Vagina (tissue), 2 donors: Measurements from ENCODE around the gene TBC1D22A. TPM values are rescaled to one million over a fixed set of nuclear protein-coding genes. Genes with fewer than 3 reads are reported as not detected.

Experiments
- DNase-seq, 2 donors: peaks; one replicate each; pipeline ENCODE4 v3.0.0-alpha.2; 2017; ENCODE audit errors: extremely low spot score in 2 of 2
- H3K27ac ChIP-seq: fragments of 200-600 bp; sonication (generic); one replicate; pipeline ENCODE4 v1.5.1; 2019
- H3K27me3 ChIP-seq: fragments of 200-600 bp; sonication (generic); one replicate; pipeline ENCODE4 v1.5.1; 2019
- H3K36me3 ChIP-seq, 2 donors: fragments of 200-600 bp; sonication (generic); one replicate each; pipeline ENCODE4 v1.5.1; 2017 to 2019
- H3K4me1 ChIP-seq: fragments of 200-600 bp; sonication (generic); one replicate; pipeline ENCODE4 v1.5.1; 2019
- H3K4me3 ChIP-seq, 2 donors: fragments of 200-600 bp; sonication (generic); 1 replicate in 1 of 2; 2 replicates in 1 of 2; pipeline ENCODE4 v1.5.1; 2016 to 2019
- H3K9me3 ChIP-seq: fragments of 200-600 bp; sonication (generic); one replicate; pipeline ENCODE4 v1.5.1; 2019
- CTCF ChIP-seq, 3 experiments: fragments of 450-650 bp in 2 of 3; fragments of 200-600 bp in 1 of 3; sonication (generic) in 1 of 3; IDR thresholded peaks; one replicate each; pipeline ENCODE4 v1.5.1; 2017 to 2019; ENCODE audit warnings: antibody characterized with exemption in 3 of 3, mild to moderate bottlenecking in 2 of 3, moderate library complexity in 2 of 3
- POLR2A ChIP-seq, 2 donors: fragments of 450-650 bp; IDR thresholded peaks; one replicate each; pipeline ENCODE4 v1.6.1; 2017; ENCODE audit warnings: antibody characterized with exemption in 2 of 2, mild to moderate bottlenecking in 2 of 2, moderate library complexity in 2 of 2
- POLR2AphosphoS5 ChIP-seq, 2 donors: sonication (generic); formaldehyde crosslinking; IDR thresholded peaks; one replicate each; pipeline ENCODE4 v1.9.0; 2017; ENCODE audit warnings: antibody characterized with exemption in 2 of 2, mild to moderate bottlenecking in 2 of 2, low read depth in 1 of 2; ENCODE audit not compliant: insufficient read depth in 1 of 2
- intact Hi-C: fragments of 100-400 bp; cut with DNase I; formaldehyde crosslinking; loops from one replicate; pipeline ENCODE4 v1.15.1; 2023
- total RNA-seq: library from RNA; depleted of rRNA; stranded (reverse); fragments of >200 nt; gene quantifications from one replicate; pipeline ENCODE4 v1.2.3, GENCODE V29; 2016

TBC1D22A gene
- total RNA-seq, 1 donor from 2014 or later, result 38.3 TPM

- Histone ChIP-seq H3K4me3 (no peak overlapping the region), H3K9me3 (no peaks in the 10 kb centered on the region), H3K4me1 (peaks cover 9% of the 10 kb centered on the region), H3K27me3 (no peaks in the 10 kb centered on the region), H3K36me3 (no peaks in the 10 kb centered on the region), H3K27ac (no peak overlapping the region)
- intact Hi-C loops, result no loop called here
- no peak for DNase-seq
- TF ChIP-seq CTCF (IDR thresholded peaks at IDR 0.05), result no peak
- TF ChIP-seq POLR2AphosphoS5 (IDR thresholded peaks at IDR 0.05; ENCODE audit: insufficient read depth in 1 of 2, low read depth in 1 of 2), result no peak
- no peak for TF ChIP-seq POLR2A (IDR thresholded peaks at IDR 0.05)
Observed at GRCh38 chr22:46890819-46891218, 128.4 kb downstream of the TBC1D22A start.

GRCh38 chr22:46891382-46891951 is 129.0 kb downstream of the TBC1D22A start:
- DNase-seq, result no peak

GRCh38 chr22:46892866-46893265 is 130.4 kb downstream of the TBC1D22A start:
- DNase-seq, result no peak
- Histone ChIP-seq H3K4me3 (no peak overlapping the region), H3K9me3 (no peaks in the 10 kb centered on the region), H3K4me1 (peaks cover 9% of the 10 kb centered on the region), H3K27ac (no peak overlapping the region), H3K27me3 (no peaks in the 10 kb centered on the region), H3K36me3 (no peaks in the 10 kb centered on the region)
- TF ChIP-seq POLR2AphosphoS5 (IDR thresholded peaks at IDR 0.05; ENCODE audit: insufficient read depth in 1 of 2, low read depth in 1 of 2), result no peak
- TF ChIP-seq POLR2A (IDR thresholded peaks at IDR 0.05), result no peak
- intact Hi-C loops, result no loop called here

More at GRCh38 chr22:46891382-46891951, 129.0 kb downstream of the TBC1D22A start:
- no peak overlapping the region for H3K27ac ChIP-seq
- H3K27me3 ChIP-seq, result no peaks in the 10 kb centered on the region
- H3K9me3 ChIP-seq, result no peaks in the 10 kb centered on the region
- H3K4me3 ChIP-seq, result no peak overlapping the region
- H3K4me1 ChIP-seq, result peaks cover 9% of the 10 kb centered on the region
- no peaks in the 10 kb centered on the region for H3K36me3 ChIP-seq
- no peak for TF ChIP-seq POLR2A (IDR thresholded peaks at IDR 0.05)
- TF ChIP-seq CTCF (IDR thresholded peaks at IDR 0.05), result no peak
- TF ChIP-seq POLR2AphosphoS5 (IDR thresholded peaks at IDR 0.05; ENCODE audit: insufficient read depth in 1 of 2, low read depth in 1 of 2), result no peak
- intact Hi-C loops, result no loop called here

- Histone ChIP-seq H3K27me3 (no peaks in the 10 kb centered on the region), H3K9me3 (no peaks in the 10 kb centered on the region), H3K36me3 (no peaks in the 10 kb centered on the region), H3K4me3 (no peak overlapping the region), H3K4me1 (peaks cover 9% of the 10 kb centered on the region), H3K27ac (no peak overlapping the region)
- DNase-seq, result no peak
- TF ChIP-seq CTCF (IDR thresholded peaks at IDR 0.05) (no peak), POLR2A (IDR thresholded peaks at IDR 0.05) (no peak), POLR2AphosphoS5 (IDR thresholded peaks at IDR 0.05; ENCODE audit: insufficient read depth in 1 of 2, low read depth in 1 of 2) (no peak)
- intact Hi-C loops, result no loop called here
Observed at GRCh38 chr22:46893281-46894020, 131.0 kb downstream of the TBC1D22A start.

GRCh38 chr22:46894081-46894671 is 131.7 kb downstream of the TBC1D22A start:
- Histone ChIP-seq H3K27ac (no peak overlapping the region), H3K27me3 (no peaks in the 10 kb centered on the region), H3K4me1 (peaks cover 9% of the 10 kb centered on the region), H3K36me3 (no peaks in the 10 kb centered on the region), H3K9me3 (no peaks in the 10 kb centered on the region), H3K4me3 (no peak overlapping the region)
- intact Hi-C loops, result no loop called here
- TF ChIP-seq POLR2AphosphoS5 (IDR thresholded peaks at IDR 0.05; ENCODE audit: insufficient read depth in 1 of 2, low read depth in 1 of 2), result no peak
- no peak for DNase-seq
